Lung (tissue), 12 donors: ENCODE data around the gene CBFB. TPM values are rescaled to one million over a fixed set of nuclear protein-coding genes. Genes with fewer than 3 reads are reported as not detected.

Experiments
- ATAC-seq: fragments of 200-7000 bp; cut with Tn5 transposase; one replicate; pipeline ENCODE4 v1.9.1; 2020; ENCODE audit warnings: moderate number of reproducible peaks; ENCODE audit not compliant: insufficient read depth, low FRiP score
- DNase-seq, 3 donors: peaks; one replicate each; pipeline ENCODE4 v3.0.0-alpha.2; 2013 to 2017
- H3K27ac ChIP-seq, 2 donors: one replicate each; pipeline ENCODE4 v1.5.1; 2013; ENCODE audit warnings: mild to moderate bottlenecking in 2 of 2, moderate library complexity in 2 of 2, control low read depth in 1 of 2, inconsistent platforms in 1 of 2, low read depth in 1 of 2, low read length in 1 of 2
- H3K27me3 ChIP-seq, 3 donors: one replicate each; pipeline ENCODE4 v1.5.1; 2013; ENCODE audit warnings: low read length in 2 of 3; ENCODE audit not compliant: control insufficient read depth in 3 of 3, insufficient read depth in 3 of 3
- H3K36me3 ChIP-seq, 4 donors: one replicate each; pipeline ENCODE4 v1.5.1; 2013; ENCODE audit warnings: low read length in 4 of 4, mild to moderate bottlenecking in 1 of 4, moderate library complexity in 1 of 4; ENCODE audit not compliant: control insufficient read depth in 4 of 4, insufficient read depth in 4 of 4
- H3K4me1 ChIP-seq, 5 donors: one replicate each; pipeline ENCODE4 v1.5.1; 2013; ENCODE audit warnings: low read length in 5 of 5, mild to moderate bottlenecking in 2 of 5, moderate library complexity in 1 of 5; ENCODE audit not compliant: control insufficient read depth in 5 of 5, insufficient read depth in 5 of 5
- H3K4me3 ChIP-seq: one replicate; pipeline ENCODE4 v1.5.1; 2013; ENCODE audit warnings: mild to moderate bottlenecking, control low read depth, moderate library complexity
- H3K9ac ChIP-seq, 2 donors: one replicate each; pipeline ENCODE4 v1.5.1; 2013; ENCODE audit warnings: low read length in 2 of 2, control low read depth in 1 of 2; ENCODE audit not compliant: insufficient read depth in 1 of 2
- H3K9me3 ChIP-seq, 4 donors: one replicate each; pipeline ENCODE4 v1.5.1; 2013; ENCODE audit warnings: low read length in 3 of 4, mild to moderate bottlenecking in 1 of 4, moderate library complexity in 1 of 4; ENCODE audit not compliant: control insufficient read depth in 4 of 4, insufficient read depth in 3 of 4
- WGBS, 2 donors: extraction: QIAGEN DNeasy Blood & Tissue Kit; methylation state at CpG; one replicate each; pipeline ENCODE4 v1.1.7; 2013; 5-methylcytosine and 5-hydroxymethylcytosine counted together
- polyA plus RNA-seq, 2 donors: library from polyadenylated mRNA; stranded (reverse); fragments of 200-250 nt; gene quantifications; one replicate each; pipeline ENCODE4 v1.2.1, GENCODE V29; 2013
- total RNA-seq, 2 donors: library from RNA; depleted of rRNA in 1 of 2; stranded (reverse); fragments of >200 nt in 1 of 2; gene quantifications; one replicate each; pipeline ENCODE4 v1.2.1, GENCODE V29; 2014 to 2021
- TF ChIP-seq, protein P1 (sequence below): IDR thresholded peaks from 2 replicates; pipeline ENCODE4 v1.5.1; 2012; ENCODE audit warnings: mild to moderate bottlenecking; ENCODE audit errors: control extremely low read depth, extremely low read depth
- donor health status: control.
- donor health status: control.
- donor health status: Bipolar disorder and iron deficiency.
- donor health status: healthy.
- donor health status: DM: yes; HTN: yes; CAD: no.

CBFB gene
- total and polyA plus RNA-seq, 4 donors: 23.3 to 59.4 (median 38.6) TPM

DNA sequence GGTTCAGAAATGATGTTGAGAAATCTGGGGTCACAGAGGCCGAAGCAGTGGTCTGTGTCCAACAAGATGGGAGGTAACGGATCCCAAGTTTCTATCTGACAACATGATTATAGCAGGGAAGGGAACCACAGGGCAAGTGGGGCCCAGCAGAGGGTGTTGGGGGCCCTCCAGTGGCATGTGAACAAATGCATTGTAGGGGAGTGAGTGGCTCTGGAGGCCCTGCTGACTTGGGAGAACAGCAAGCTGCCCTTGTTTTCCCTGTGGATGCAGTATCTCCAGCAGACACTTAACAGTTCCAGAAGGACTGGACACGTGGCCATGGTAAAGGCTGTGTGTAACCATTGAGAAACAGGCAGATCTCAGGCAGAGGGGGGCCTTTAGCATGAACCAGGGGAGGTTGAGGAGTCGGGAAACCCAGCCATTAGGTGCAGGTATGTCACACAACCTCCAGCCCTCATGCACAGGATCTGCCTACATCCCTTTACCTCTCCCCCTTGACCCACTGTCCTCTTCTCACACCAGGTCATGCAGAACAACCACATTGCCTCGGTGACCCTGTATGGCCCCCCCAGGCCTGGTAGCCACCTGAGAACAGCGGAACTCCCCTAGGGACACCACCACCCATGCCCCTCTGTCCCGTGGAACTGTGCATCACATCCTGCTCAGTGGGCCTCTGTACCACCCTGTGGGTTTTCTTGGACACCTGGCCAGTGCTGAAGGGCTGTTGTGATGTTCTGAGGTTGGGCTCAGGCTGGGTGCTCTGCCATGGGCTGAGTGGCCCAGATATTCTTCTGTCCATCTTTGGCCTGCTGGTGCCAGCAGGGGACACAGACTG lies 117.8 kb downstream of the CBFB start:
- Histone ChIP-seq H3K9ac (no peak overlapping the region), H3K9me3 (peaks cover 0 to 2% (median 0%) of the 10 kb centered on the region in 4 donors), H3K4me1 (peaks cover 0 to 15% (median 4%) of the 10 kb centered on the region in 5 donors), H3K36me3 (peaks cover 10 to 62% (median 39%) of the 10 kb centered on the region in 4 donors), H3K4me3 (no peak overlapping the region), H3K27ac (no peak overlapping the region), H3K27me3 (no peaks in the 10 kb centered on the region)
- ATAC-seq (no peak), DNase-seq (no peak)
- WGBS, 2 donors: 92% methylated on average over 7 of the region's 7 CpGs
- TF ChIP-seq, protein P1, sequence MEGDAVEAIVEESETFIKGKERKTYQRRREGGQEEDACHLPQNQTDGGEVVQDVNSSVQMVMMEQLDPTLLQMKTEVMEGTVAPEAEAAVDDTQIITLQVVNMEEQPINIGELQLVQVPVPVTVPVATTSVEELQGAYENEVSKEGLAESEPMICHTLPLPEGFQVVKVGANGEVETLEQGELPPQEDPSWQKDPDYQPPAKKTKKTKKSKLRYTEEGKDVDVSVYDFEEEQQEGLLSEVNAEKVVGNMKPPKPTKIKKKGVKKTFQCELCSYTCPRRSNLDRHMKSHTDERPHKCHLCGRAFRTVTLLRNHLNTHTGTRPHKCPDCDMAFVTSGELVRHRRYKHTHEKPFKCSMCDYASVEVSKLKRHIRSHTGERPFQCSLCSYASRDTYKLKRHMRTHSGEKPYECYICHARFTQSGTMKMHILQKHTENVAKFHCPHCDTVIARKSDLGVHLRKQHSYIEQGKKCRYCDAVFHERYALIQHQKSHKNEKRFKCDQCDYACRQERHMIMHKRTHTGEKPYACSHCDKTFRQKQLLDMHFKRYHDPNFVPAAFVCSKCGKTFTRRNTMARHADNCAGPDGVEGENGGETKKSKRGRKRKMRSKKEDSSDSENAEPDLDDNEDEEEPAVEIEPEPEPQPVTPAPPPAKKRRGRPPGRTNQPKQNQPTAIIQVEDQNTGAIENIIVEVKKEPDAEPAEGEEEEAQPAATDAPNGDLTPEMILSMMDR: no peak

- TF ChIP-seq, protein P1: no peak
- H3K36me3 ChIP-seq: peaks cover 10 to 54% (median 36%) of the 10 kb centered on the region in 4 donors
- DNase-seq (no peak), ATAC-seq (no peak)
- H3K27me3 ChIP-seq: peaks cover 0 to under 1% (median 0%) of the 10 kb centered on the region in 3 donors
- no peak overlapping the region for H3K27ac ChIP-seq
- H3K9ac ChIP-seq: no peak overlapping the region
- H3K9me3 ChIP-seq: peaks cover 0 to 2% (median 0%) of the 10 kb centered on the region in 4 donors
- 90 to 92% methylated on average over 4 of the region's 4 CpGs for WGBS, 2 donors
- peaks cover 0 to 15% (median 4%) of the 10 kb centered on the region in 5 donors for H3K4me1 ChIP-seq
- H3K4me3 ChIP-seq: no peak overlapping the region
Measured at GRCh38 chr16:67147437-67148140, 118.6 kb downstream of the CBFB start.

DNA sequence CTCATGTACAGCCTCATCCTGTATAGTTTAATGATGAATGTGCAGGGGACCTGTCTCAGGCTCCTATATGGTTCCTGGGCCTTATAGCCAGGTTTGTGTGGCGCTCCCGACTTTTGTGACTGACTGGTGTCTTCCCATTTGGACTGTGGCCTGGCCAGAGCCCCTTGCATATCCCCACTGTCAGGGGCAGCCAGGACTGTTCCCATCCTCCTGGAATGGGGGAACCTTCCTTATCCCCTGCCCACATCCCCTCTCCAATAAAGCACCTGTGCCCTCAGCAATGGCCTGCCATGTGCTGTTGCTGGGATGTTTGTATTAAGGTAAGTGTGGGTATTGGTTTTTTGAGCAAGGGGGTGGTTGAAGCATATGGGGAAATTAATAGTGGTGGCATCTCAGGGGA lies 119.3 kb downstream of the CBFB start:
- Histone ChIP-seq H3K27me3 (peaks cover 0 to 5% (median 3%) of the 10 kb centered on the region in 3 donors), H3K4me1 (peaks cover 0 to 15% (median 4%) of the 10 kb centered on the region in 5 donors), H3K9me3 (peaks cover 0 to 2% (median 0%) of the 10 kb centered on the region in 4 donors), H3K36me3 (peaks cover 10 to 49% (median 34%) of the 10 kb centered on the region in 4 donors), H3K9ac (no peak overlapping the region), H3K27ac (no peak overlapping the region), H3K4me3 (no peak overlapping the region)
- TF ChIP-seq, protein P1: no peak
- ATAC-seq (no peak), DNase-seq (no peak)
- 93 to 98% methylated on average over 2 of the region's 2 CpGs for WGBS, 2 donors
